OCI-LY7 (cell line): ENCODE data around the gene LGI2.

Source experiments
- CTCF ChIP-seq: fragments of 200-600 bp; sonication (generic); conservative IDR thresholded peaks from 2 replicates; pipeline ENCODE4 v1.5.1; 2014; ENCODE audit warnings: mild to moderate bottlenecking, antibody characterized with exemption, low read length, moderate library complexity, mixed read lengths
- EZH2phosphoT487 ChIP-seq: fragments of 200-600 bp; sonication (generic); IDR thresholded peaks from 2 replicates; pipeline ENCODE4 v1.6.1; 2018; ENCODE audit warnings: low read depth, borderline replicate concordance, mild to moderate bottlenecking, mixed run types, antibody characterized with exemption, low read length, moderate library complexity, mixed read lengths

- TF ChIP-seq CTCF (no peak), EZH2phosphoT487 (no peak)
Measured at GRCh38 chr4:25057299-25057698, 26.6 kb upstream of the LGI2 start.
